Adipose tissue (tissue), 3 donors: ENCODE results near the gene TIGD7. TPM values are rescaled to one million over a fixed set of nuclear protein-coding genes. Genes with fewer than 3 reads are reported as not detected.
"Not testable (repeated sequence)": the region's sequence is repeated elsewhere in the genome, so short reads cannot be mapped to it uniquely, and the experiment has no call there.

Experiments
- H3K27ac ChIP-seq: one replicate; pipeline ENCODE4 v1.5.1; 2013; ENCODE audit warnings: low read depth, low read length
- WGBS, 3 donors: extraction: QIAGEN DNeasy Blood & Tissue Kit; methylation state at CpG; one replicate each; pipeline ENCODE4 v1.1.7; 2013; 5-methylcytosine and 5-hydroxymethylcytosine counted together
- polyA plus RNA-seq, 3 donors: library from polyadenylated mRNA; stranded (reverse); fragments of 200-250 nt; gene quantifications; one replicate each; pipeline ENCODE4 v1.2.3, GENCODE V29; 2013
- donor health status: healthy with polysubstance abuse.
- donor health status: Bipolar disorder and iron deficiency.
- donor health status: healthy.

Gene TIGD7
- polyA plus RNA-seq, 3 donors = 1.2 to 2.1 (median 2.0) TPM

GRCh38 chr16:3283543-3284447 is 21.4 kb downstream of the TIGD7 start:
- whole genome bisulfite sequencing, 3 donors = 5 to 8% (median 7%) methylated on average over 45 to 56 of the region's 56 CpGs
- peak overlapping the region; percentile 81 for H3K27ac ChIP-seq

- 0% methylated on average over 70 to 72 of the region's 72 CpGs for WGBS, 3 donors
Observed at GRCh38 chr16:3282730-3283542, 22.3 kb downstream of the TIGD7 start, which contains the start of gene ZNF263. ZNF263 (plus strand) TSS chr16:3283491; CDS start chr16:3283819, 328 bp downstream.

GRCh38 chr16:3282103-3282729 is 23.0 kb downstream of the TIGD7 start:
- WGBS, 3 donors = 8 to 17% (median 15%) methylated on average over 26 to 29 of the region's 29 CpGs

More at GRCh38 chr16:3282730-3283542, 22.3 kb downstream of the TIGD7 start, which contains the start of gene ZNF263:
- peak within 1 kb of the TSS; percentile 95 for H3K27ac ChIP-seq

GRCh38 chr16:3281222-3281820 is 23.9 kb downstream of the TIGD7 start:
- 51 to 77% (median 77%) methylated on average over 6 of the region's 6 CpGs for WGBS, 3 donors
- H3K27ac ChIP-seq = no peak overlapping the region

More at GRCh38 chr16:3282103-3282729, 23.0 kb downstream of the TIGD7 start:
- H3K27ac ChIP-seq = no peak overlapping the region

- 82 to 90% (median 89%) methylated on average over 5 of the region's 5 CpGs for WGBS, 3 donors
- H3K27ac ChIP-seq = no peak overlapping the region
Observed at GRCh38 chr16:3276679-3277078, 28.6 kb downstream of the TIGD7 start.

GRCh38 chr16:3274947-3275346 is 30.3 kb downstream of the TIGD7 start:
- H3K27ac ChIP-seq = no peak overlapping the region

GRCh38 chr16:3274490-3274889 is 30.7 kb downstream of the TIGD7 start:
- 52 to 62% (median 56%) methylated on average over 4 of the region's 4 CpGs for WGBS, 3 donors
- no peak overlapping the region for H3K27ac ChIP-seq

- 91 to 96% (median 94%) methylated on average over 22 of the region's 22 CpGs for WGBS, 3 donors
- H3K27ac ChIP-seq = not testable (repeated sequence)
Observed at GRCh38 chr16:3271281-3271680, 33.9 kb downstream of the TIGD7 start.

- H3K27ac ChIP-seq = not testable (repeated sequence)
- WGBS, 3 donors = 73 to 87% (median 85%) methylated on average over 5 of the region's 5 CpGs
Observed at GRCh38 chr16:3270718-3271117, 34.5 kb downstream of the TIGD7 start.

- no peak overlapping the region for H3K27ac ChIP-seq
- 31 to 96% (median 91%) methylated on average over 1 of the region's 1 CpG for WGBS, 3 donors
Observed at GRCh38 chr16:3268294-3268693, 36.9 kb downstream of the TIGD7 start.

GRCh38 chr16:3266873-3267537 is 38.2 kb downstream of the TIGD7 start:
- 60 to 88% (median 77%) methylated on average over 5 of the region's 5 CpGs for WGBS, 3 donors
- H3K27ac ChIP-seq = no peak overlapping the region

GRCh38 chr16:3264137-3265036 is 40.8 kb downstream of the TIGD7 start:
- 1 to 2% (median 2%) methylated on average over 71 to 77 of the region's 77 CpGs for WGBS, 3 donors
- H3K27ac ChIP-seq = peak overlapping the region; percentile 95

- H3K27ac ChIP-seq = no peak overlapping the region
- 84 to 98% (median 97%) methylated on average over 4 of the region's 4 CpGs for WGBS, 3 donors
Observed at GRCh38 chr16:3262517-3262916, 42.7 kb downstream of the TIGD7 start.

- no peak overlapping the region for H3K27ac ChIP-seq
- WGBS, 3 donors = 59 to 79% (median 70%) methylated on average over 8 of the region's 8 CpGs
Observed at GRCh38 chr16:3259836-3260235, 45.4 kb downstream of the TIGD7 start.

GRCh38 chr16:3256866-3257465 is 48.3 kb downstream of the TIGD7 start:
- WGBS, 3 donors = 76 to 78% (median 76%) methylated on average over 9 of the region's 9 CpGs
- H3K27ac ChIP-seq = peak overlapping the region; percentile 20

GRCh38 chr16:3256146-3256865 is 48.9 kb downstream of the TIGD7 start, which contains the start of gene MEFV:
MEFV (minus strand) TSS chr16:3256633; CDS start chr16:3256587, 46 bp downstream.
- 75 to 78% (median 78%) methylated on average over 14 of the region's 14 CpGs for WGBS, 3 donors
- H3K27ac ChIP-seq = peak within 1 kb of the TSS; percentile 20
